ENCODE measurements around the gene FAM227A.

Gene FAM227A

GRCh38 chr22:38566726-38567504, 89.3 kb downstream of the FAM227A start:
- no peak overlapping the region for H3K4me3 ChIP-seq (ENCODE audit: low read length)
- DNase-seq (ENCODE audit: low read depth) = peak; percentile 40
- no peak for TF ChIP-seq CTCF (conservative IDR thresholded peaks at IDR 0.05; ENCODE audit: low read length)

- H3K4me3 ChIP-seq (ENCODE audit: low read length) = no peak overlapping the region
- TF ChIP-seq CTCF (conservative IDR thresholded peaks at IDR 0.05; ENCODE audit: low read length) = no peak
Observed at GRCh38 chr22:38565441-38565840, 90.8 kb downstream of the FAM227A start.

GRCh38 chr22:38564669-38565068, 91.5 kb downstream of the FAM227A start:
- no peak for TF ChIP-seq CTCF (conservative IDR thresholded peaks at IDR 0.05; ENCODE audit: low read length)
- H3K4me3 ChIP-seq (ENCODE audit: low read length) = no peak overlapping the region
- DNase-seq (ENCODE audit: low read depth) = peak; percentile 51

More at GRCh38 chr22:38565441-38565840, 90.8 kb downstream of the FAM227A start:
- no peak for DNase-seq (ENCODE audit: low read depth)

- no peak for TF ChIP-seq CTCF (conservative IDR thresholded peaks at IDR 0.05; ENCODE audit: low read length)
- DNase-seq (ENCODE audit: low read depth) = peak; percentile 90
Observed at GRCh38 chr22:38554281-38554680, 101.9 kb downstream of the FAM227A start.

GRCh38 chr22:38549101-38549894, 106.9 kb downstream of the FAM227A start:
- TF ChIP-seq CTCF (conservative IDR thresholded peaks at IDR 0.05; ENCODE audit: low read length) = no peak
- DNase-seq (ENCODE audit: low read depth) = no peak
- no peak overlapping the region for H3K4me3 ChIP-seq (ENCODE audit: low read length)

More at GRCh38 chr22:38554281-38554680, 101.9 kb downstream of the FAM227A start:
- H3K4me3 ChIP-seq (ENCODE audit: low read length) = no peak overlapping the region

GRCh38 chr22:38540701-38541100, 115.5 kb downstream of the FAM227A start:
- no peak overlapping the region for H3K4me3 ChIP-seq (ENCODE audit: low read length)
- no peak for TF ChIP-seq CTCF (conservative IDR thresholded peaks at IDR 0.05; ENCODE audit: low read length)

More at GRCh38 chr22:38540701-38541100, 115.5 kb downstream of the FAM227A start:
- no peak for DNase-seq (ENCODE audit: low read depth)

Data from AG10803 (cell line).